MM.1S (cell line): ENCODE data around the gene CA10.

Experiments
- DNase-seq: peaks from one replicate; pipeline ENCODE4 v3.0.0-alpha.2; 2015
- H2AFZ ChIP-seq: fragments of 300-600 bp; sonication (generic); 2 replicates; pipeline ENCODE4 v1.6.0; 2016; ENCODE audit warnings: antibody characterized with exemption, low read length
- H3F3A ChIP-seq: fragments of 300-600 bp; sonication (generic); 2 replicates; pipeline ENCODE4 v1.6.1; 2016; ENCODE audit warnings: mild to moderate bottlenecking, antibody characterized with exemption, low read length, moderate library complexity, mixed read lengths; ENCODE audit not compliant: insufficient read depth
- H3K27ac ChIP-seq: fragments of 300-600 bp; sonication (generic); 2 replicates; pipeline ENCODE4 v1.5.1; 2016; ENCODE audit warnings: mild to moderate bottlenecking, low read length
- H3K27me3 ChIP-seq: fragments of 300-600 bp; sonication (generic); replicated peaks from 2 replicates; pipeline ENCODE4 v1.6.0; 2016; ENCODE audit warnings: low read length; ENCODE audit not compliant: insufficient read depth
- H3K36me3 ChIP-seq: fragments of 300-600 bp; sonication (generic); replicated peaks from 2 replicates; pipeline ENCODE4 v1.6.1; 2016; ENCODE audit warnings: mild to moderate bottlenecking, low read length, mixed read lengths; ENCODE audit not compliant: insufficient read depth
- H3K4me1 ChIP-seq: fragments of 300-600 bp; sonication (generic); 2 replicates; pipeline ENCODE4 v1.6.1; 2016; ENCODE audit warnings: low read length, mixed read lengths
- H3K4me2 ChIP-seq: fragments of 300-600 bp; sonication (generic); 2 replicates; pipeline ENCODE4 v1.6.0; 2016; ENCODE audit warnings: low read depth, low read length
- H3K4me3 ChIP-seq: fragments of 300-600 bp; sonication (generic); 2 replicates; pipeline ENCODE4 v1.5.1; 2016; ENCODE audit warnings: low read length, mixed read lengths
- H3K79me2 ChIP-seq: fragments of 300-600 bp; sonication (generic); 2 replicates; pipeline ENCODE4 v1.6.1; 2016; ENCODE audit warnings: mixed run types, low read length, mixed read lengths
- H3K9ac ChIP-seq: fragments of 300-600 bp; sonication (generic); 2 replicates; pipeline ENCODE4 v1.6.1; 2016; ENCODE audit warnings: low read length, mixed read lengths
- H3K9me2 ChIP-seq: fragments of 300-600 bp; sonication (generic); replicated peaks from 2 replicates; pipeline ENCODE4 v1.6.1; 2016; ENCODE audit warnings: mild to moderate bottlenecking, low read length, mixed read lengths; ENCODE audit not compliant: insufficient read depth
- H3K9me3 ChIP-seq: fragments of 300-600 bp; sonication (generic); replicated peaks from 2 replicates; pipeline ENCODE4 v1.6.1; 2016; ENCODE audit warnings: mild to moderate bottlenecking, low read length, mixed read lengths; ENCODE audit not compliant: insufficient read depth
- H4K20me1 ChIP-seq: fragments of 300-600 bp; sonication (generic); 2 replicates; pipeline ENCODE4 v1.6.1; 2016; ENCODE audit warnings: mild to moderate bottlenecking, low read length, moderate library complexity, mixed read lengths; ENCODE audit not compliant: insufficient read depth
- CTCF ChIP-seq: fragments of 300-600 bp; sonication (generic); IDR thresholded peaks from 2 replicates; pipeline ENCODE4 v1.5.1; 2016; ENCODE audit warnings: antibody characterized with exemption, low read length, mixed read lengths
- EZH2 ChIP-seq: fragments of 300-600 bp; sonication (generic); optimal IDR thresholded peaks from 2 replicates; pipeline ENCODE3; 2017; ENCODE audit warnings: low read depth, mild to moderate bottlenecking, antibody characterized with exemption, low read length, mixed read lengths
- EZH2phosphoT487 ChIP-seq: fragments of 300-600 bp; sonication (generic); IDR thresholded peaks from 2 replicates; pipeline ENCODE4 v1.6.1; 2018; ENCODE audit warnings: antibody characterized with exemption, low read length

Gene CA10

GRCh38 chr17:52149626-52150025, 8.9 kb downstream of the CA10 start:
- H3K9me3 ChIP-seq = no peaks in the 10 kb centered on the region
- H3F3A ChIP-seq = peaks cover 29% of the 10 kb centered on the region
- H3K9me2 ChIP-seq = no peaks in the 10 kb centered on the region
- no peak overlapping the region for H3K4me2 ChIP-seq
- H3K27ac ChIP-seq = no peak overlapping the region
- H4K20me1 ChIP-seq = no peaks in the 10 kb centered on the region
- no peak overlapping the region for H3K9ac ChIP-seq
- H3K27me3 ChIP-seq = no peaks in the 10 kb centered on the region
- H3K79me2 ChIP-seq = no peaks in the 10 kb centered on the region
- H2AFZ ChIP-seq = no peak overlapping the region
- H3K36me3 ChIP-seq = no peaks in the 10 kb centered on the region
- TF ChIP-seq EZH2 (no peak), EZH2phosphoT487 (no peak), CTCF (no peak)
- peaks cover 35% of the 10 kb centered on the region for H3K4me1 ChIP-seq
- H3K4me3 ChIP-seq = no peak overlapping the region
- no peak for DNase-seq

GRCh38 chr17:52148969-52149351, 9.6 kb downstream of the CA10 start:
- Histone ChIP-seq H3K27ac (peak overlapping the region; percentile 96; the same call in 1 of the 2 replicates), H3K4me1 (peaks cover 36% of the 10 kb centered on the region), H3K79me2 (no peaks in the 10 kb centered on the region), H3K9me2 (no peaks in the 10 kb centered on the region), H3K27me3 (no peaks in the 10 kb centered on the region), H4K20me1 (no peaks in the 10 kb centered on the region), H3K9me3 (no peaks in the 10 kb centered on the region), H3K9ac (no peak overlapping the region), H3F3A (peaks cover 29% of the 10 kb centered on the region), H3K4me2 (no peak overlapping the region; the same call in 1 of the 2 replicates), H3K36me3 (no peaks in the 10 kb centered on the region), H3K4me3 (no peak overlapping the region), H2AFZ (no peak overlapping the region)
- TF ChIP-seq CTCF (no peak), EZH2 (no peak), EZH2phosphoT487 (no peak)
- DNase-seq = no peak

GRCh38 chr17:52148288-52148968, 10.1 kb downstream of the CA10 start:
- Histone ChIP-seq H2AFZ (no peak overlapping the region; the same call in 1 of the 2 replicates), H4K20me1 (no peaks in the 10 kb centered on the region), H3K79me2 (no peaks in the 10 kb centered on the region), H3K9me2 (no peaks in the 10 kb centered on the region), H3F3A (peaks cover 29% of the 10 kb centered on the region), H3K4me1 (peaks cover 36% of the 10 kb centered on the region), H3K9ac (peak overlapping the region; percentile 52; the same call in 1 of the 2 replicates), H3K4me3 (peak overlapping the region; percentile 20), H3K27me3 (no peaks in the 10 kb centered on the region), H3K9me3 (no peaks in the 10 kb centered on the region), H3K27ac (peak overlapping the region; percentile 96), H3K4me2 (peak overlapping the region; percentile 84), H3K36me3 (no peaks in the 10 kb centered on the region)
- no peak for DNase-seq
- TF ChIP-seq EZH2phosphoT487 = no peak
- TF ChIP-seq EZH2 = no peak
- no peak for TF ChIP-seq CTCF
